Measurements from ENCODE around the gene ADAMTSL2.

ADAMTSL2 gene

DNA sequence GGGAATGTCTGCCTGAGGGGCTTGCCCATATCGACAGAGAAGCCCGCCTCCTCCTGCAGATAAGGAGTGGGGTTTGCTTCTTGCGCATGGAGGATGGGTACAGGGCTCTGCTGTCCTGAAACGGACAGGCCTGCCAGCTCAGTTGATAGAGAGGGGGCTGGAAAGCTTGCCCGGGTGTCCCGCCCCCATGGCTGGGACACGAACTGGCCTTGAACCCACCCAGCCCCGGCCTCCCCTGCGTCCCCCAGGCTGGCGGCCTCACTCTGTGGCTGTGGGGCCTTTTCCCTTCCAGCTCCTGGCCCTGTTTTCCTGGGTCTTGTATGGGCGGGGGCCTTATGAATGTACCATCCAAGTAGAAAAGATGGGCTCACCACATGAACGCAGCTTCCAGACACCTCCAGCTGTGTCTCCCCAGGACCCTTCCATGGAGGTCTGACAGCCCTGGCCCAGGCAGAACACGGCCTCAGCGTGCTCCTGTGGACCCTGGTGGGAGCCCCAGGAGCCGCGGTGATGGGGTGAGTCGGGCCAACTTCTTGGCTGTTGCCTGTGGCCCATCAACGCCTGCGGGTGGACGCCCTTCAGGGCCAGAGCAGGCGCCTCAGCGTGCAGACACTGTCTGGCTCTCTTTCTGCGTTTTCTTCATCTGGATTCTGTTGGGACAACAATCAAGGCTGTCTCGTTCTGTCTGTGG lies 39.7 kb upstream of the ADAMTSL2 start:
- Histone ChIP-seq H3K4me3 (ENCODE audit: low read length) (no peak overlapping the region), H3K4me1 (ENCODE audit: insufficient read depth, low read length) (peaks cover 6% of the 10 kb centered on the region), H3K36me3 (ENCODE audit: insufficient read depth, low read length) (no peaks in the 10 kb centered on the region), H2AFZ (ENCODE audit: low read depth, low read length) (no peak overlapping the region), H3K27me3 (ENCODE audit: insufficient read depth, low read length) (peaks cover 11% of the 10 kb centered on the region), H3K9me3 (ENCODE audit: low read length) (peaks cover 2% of the 10 kb centered on the region)

DNA sequence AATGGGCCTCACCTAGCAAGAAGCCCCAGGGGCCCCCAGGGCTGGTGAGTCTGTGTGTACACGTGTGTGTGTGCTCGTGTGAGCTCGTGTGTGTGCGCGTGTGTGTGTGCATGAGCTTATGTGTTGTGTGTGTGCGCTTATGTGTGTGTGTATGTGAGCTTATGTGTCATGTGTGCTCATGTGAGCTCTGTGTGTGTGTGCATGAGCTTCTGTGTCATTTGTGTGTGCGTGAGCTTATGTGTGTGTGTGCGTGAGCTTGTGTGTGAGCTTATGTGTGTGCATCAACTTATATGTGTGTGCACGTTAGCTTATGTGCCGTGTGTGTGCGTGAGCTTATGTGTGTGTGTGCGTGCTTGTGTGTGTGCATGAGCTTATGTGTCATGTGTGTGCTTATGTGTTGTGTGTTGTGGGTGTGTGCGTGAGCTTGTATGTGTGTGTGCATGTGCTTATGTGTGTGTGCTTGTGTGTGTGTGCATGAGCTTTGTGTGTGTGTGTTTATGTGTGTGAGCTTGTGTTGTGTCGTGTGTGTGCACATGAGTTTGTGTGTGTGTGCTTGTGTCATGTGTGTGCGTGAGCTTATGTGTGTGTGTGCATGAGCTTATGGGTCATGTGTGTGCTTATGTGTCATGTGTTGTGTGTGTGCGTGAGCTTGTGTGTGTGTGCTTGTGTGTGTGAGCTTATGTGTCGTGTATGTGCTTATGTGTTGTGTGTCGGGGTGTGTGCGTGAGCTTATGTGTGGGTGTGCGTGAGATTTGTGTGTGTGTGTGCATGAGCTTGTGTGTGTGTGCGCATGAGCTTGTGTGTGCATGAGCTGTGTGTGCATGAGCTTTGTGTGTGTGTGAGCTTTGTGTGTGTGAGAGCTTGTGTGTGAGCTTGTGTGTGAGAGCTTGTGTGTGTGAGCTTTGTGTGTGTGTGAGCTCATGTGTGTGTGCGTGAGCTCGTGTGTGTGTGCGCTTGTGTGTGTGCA lies 38.9 kb upstream of the ADAMTSL2 start:
- Histone ChIP-seq H3K27me3 (ENCODE audit: insufficient read depth, low read length) (peaks cover 8% of the 10 kb centered on the region), H3K4me3 (ENCODE audit: low read length) (no peak overlapping the region), H2AFZ (ENCODE audit: low read depth, low read length) (no peak overlapping the region), H3K36me3 (ENCODE audit: insufficient read depth, low read length) (no peaks in the 10 kb centered on the region), H3K9me3 (ENCODE audit: low read length) (no peaks in the 10 kb centered on the region), H3K4me1 (ENCODE audit: insufficient read depth, low read length) (peaks cover 6% of the 10 kb centered on the region)

DNA sequence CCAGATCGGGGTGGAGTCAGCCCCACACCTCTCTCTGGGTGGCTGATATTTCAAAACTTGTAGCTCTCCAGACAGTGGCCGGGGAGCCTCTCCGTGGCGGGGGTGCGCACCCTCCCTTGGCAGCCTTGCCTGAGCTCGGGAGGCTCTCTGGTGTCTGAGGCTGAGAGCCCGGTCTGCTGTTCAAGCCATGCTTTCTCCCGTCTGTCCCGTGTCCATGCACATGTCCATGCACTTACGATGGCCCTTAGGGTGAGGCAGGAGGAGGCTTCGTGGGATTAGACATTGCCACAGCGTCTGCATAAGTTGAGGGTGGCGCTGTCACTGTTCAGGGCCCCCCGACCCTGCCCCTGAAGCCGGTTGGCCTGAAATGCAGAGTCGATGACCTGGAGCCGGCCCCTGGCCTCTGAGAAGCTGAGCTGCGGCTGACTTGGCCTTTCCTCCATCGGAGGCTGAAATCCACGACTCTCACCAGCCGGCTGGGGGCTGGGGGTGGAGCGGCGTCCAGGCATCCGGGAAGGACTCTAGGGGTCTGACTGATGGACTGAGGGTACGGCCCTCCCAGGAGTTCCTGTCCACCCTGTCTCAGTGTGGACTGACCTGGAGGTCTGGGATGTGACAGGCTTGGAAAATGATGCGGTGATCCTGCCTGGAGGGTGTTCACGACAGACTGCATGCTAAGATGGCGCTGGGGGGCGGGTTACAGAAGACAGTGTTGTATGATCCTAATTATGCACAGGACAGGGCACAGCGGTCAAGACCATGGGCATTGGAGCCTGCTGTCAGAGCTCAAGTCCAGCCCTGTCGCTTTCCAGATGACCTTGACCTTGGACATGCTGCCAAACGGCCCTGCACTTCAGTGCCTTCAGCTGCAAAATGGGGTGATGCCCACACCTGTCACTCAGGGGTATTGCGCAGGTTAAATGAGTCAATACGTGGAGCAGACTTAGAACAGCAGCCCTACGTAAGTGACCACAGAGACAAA lies 37.4 kb upstream of the ADAMTSL2 start:
- H3K4me1 ChIP-seq (ENCODE audit: insufficient read depth, low read length): peaks cover 6% of the 10 kb centered on the region

DNA sequence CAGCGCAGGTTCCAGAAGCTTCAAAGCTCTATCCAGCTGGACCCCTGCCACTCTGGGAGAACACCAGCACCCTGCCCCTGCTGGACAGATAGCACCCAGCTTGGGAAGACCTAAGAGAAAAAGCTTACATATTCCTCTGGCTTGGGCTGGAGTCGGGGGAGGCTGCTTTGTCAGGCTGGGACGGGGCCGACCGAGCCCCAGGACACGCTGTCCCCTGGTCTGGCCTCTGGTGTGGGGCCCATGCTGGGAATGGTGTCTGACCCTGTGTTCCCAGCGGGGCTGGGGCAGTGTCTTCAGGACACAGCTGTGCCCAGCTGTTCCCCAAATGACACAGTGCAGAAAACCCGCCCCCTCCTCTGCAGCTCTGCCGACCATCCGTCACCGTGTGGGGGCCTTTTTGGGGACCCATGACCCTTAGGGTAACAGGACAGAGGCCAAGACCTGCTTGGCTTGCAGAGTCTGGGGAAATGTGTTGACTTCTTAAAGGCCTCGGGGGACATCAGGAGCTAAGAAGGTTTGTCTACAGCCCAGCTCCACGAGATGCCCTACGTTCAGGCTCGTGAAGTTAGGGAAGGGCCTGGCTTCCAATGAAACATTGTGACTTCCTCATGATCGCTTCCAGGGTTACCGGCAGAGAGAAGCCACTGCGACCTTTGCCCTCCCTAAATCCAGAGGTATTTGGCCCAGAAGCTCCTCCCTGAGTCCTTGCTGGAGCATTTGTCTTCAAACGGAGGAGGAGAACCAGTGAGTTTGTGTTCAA lies 35.2 kb upstream of the ADAMTSL2 start:
- Histone ChIP-seq H3K4me1 (ENCODE audit: insufficient read depth, low read length) (no peaks in the 10 kb centered on the region), H3K4me3 (ENCODE audit: low read length) (no peak overlapping the region), H2AFZ (ENCODE audit: low read depth, low read length) (no peak overlapping the region), H3K9me3 (ENCODE audit: low read length) (peaks cover 2% of the 10 kb centered on the region), H3K36me3 (ENCODE audit: insufficient read depth, low read length) (no peaks in the 10 kb centered on the region), H3K27me3 (ENCODE audit: insufficient read depth, low read length) (no peaks in the 10 kb centered on the region)

More for the DNA sequence above, 37.4 kb upstream of the ADAMTSL2 start:
- H3K4me3 ChIP-seq (ENCODE audit: low read length): no peak overlapping the region
- H2AFZ ChIP-seq (ENCODE audit: low read depth, low read length): no peak overlapping the region
- H3K36me3 ChIP-seq (ENCODE audit: insufficient read depth, low read length): no peaks in the 10 kb centered on the region
- H3K27me3 ChIP-seq (ENCODE audit: insufficient read depth, low read length): no peaks in the 10 kb centered on the region
- H3K9me3 ChIP-seq (ENCODE audit: low read length): peaks cover 2% of the 10 kb centered on the region

DNA sequence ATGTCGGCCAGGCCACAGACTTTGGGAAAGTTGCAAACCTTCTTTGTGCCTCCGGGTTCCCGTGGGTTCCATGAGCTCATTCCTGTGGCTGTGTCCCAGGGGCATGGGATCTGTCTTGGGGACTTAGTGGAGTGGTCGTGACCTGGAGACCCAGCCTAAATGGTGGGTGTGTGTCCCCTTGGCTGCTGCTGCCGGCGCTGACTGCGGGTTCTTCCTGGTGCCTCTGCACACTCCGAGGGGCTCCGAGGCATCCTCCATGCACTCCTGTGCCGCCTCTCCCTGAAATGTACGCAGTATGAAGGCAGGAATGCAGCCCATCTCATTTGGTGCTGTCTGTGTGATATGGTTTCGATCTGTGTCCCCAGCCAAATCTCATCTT lies 34.6 kb upstream of the ADAMTSL2 start:
- Histone ChIP-seq H2AFZ (ENCODE audit: low read depth, low read length) (no peak overlapping the region), H3K4me3 (ENCODE audit: low read length) (no peak overlapping the region), H3K36me3 (ENCODE audit: insufficient read depth, low read length) (no peaks in the 10 kb centered on the region), H3K4me1 (ENCODE audit: insufficient read depth, low read length) (no peaks in the 10 kb centered on the region), H3K9me3 (ENCODE audit: low read length) (peaks cover 2% of the 10 kb centered on the region), H3K27me3 (ENCODE audit: insufficient read depth, low read length) (no peaks in the 10 kb centered on the region)

DNA sequence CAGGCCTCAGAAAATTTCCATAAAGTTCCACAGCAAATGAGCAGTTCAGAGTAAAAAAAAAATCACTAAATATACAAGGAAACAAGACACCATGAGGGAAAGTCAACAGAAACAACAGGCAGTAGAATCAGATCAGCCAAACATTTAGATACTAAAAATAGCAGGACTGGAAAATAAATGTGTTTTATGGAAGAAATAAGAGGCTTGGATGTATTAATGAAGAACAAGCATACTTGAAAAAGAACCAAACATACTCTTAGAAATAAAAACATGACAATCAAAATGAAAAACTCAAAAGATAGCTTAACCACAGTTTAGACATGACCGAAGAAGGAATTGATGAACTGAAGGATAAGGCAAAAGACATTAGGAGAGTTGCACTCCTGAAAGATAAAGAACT lies 32.4 kb upstream of the ADAMTSL2 start:
- Histone ChIP-seq H3K27me3 (ENCODE audit: insufficient read depth, low read length) (no peaks in the 10 kb centered on the region), H2AFZ (ENCODE audit: low read depth, low read length) (no peak overlapping the region), H3K9me3 (ENCODE audit: low read length) (peaks cover 2% of the 10 kb centered on the region), H3K4me3 (ENCODE audit: low read length) (no peak overlapping the region), H3K4me1 (ENCODE audit: insufficient read depth, low read length) (no peaks in the 10 kb centered on the region), H3K36me3 (ENCODE audit: insufficient read depth, low read length) (no peaks in the 10 kb centered on the region)

DNA sequence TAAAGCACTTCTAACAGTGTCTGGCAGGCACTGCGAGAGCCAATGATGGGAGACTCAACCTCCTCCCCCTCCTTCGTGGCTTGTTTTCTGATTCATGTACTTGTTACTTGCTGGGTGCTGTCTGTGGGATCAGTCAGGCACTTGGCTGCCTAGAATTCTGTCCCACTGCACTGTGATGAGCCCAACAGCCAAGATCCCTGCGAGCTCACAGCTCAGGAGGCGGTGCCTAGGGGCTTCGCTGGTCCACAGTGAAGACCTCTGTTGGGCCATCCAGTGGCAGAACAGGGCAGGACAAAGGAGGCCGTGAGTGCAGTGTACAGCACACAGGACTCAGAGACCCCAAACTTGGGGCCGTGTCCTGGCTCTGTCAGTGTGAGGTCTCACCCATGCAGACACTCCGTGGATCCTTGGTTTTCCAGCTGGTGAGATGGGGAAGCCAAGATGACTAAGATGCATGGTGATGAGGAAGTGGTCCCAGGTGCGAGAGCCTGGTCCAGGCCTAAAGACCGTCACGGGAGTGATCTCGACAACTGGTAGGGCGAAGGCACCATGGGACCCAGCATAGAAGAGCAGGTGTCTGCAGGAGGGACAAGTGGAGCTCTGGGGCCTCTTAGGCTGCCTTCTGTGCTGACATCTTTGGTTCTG lies 29.2 kb upstream of the ADAMTSL2 start:
- Histone ChIP-seq H3K4me3 (ENCODE audit: low read length) (no peak overlapping the region), H3K27me3 (ENCODE audit: insufficient read depth, low read length) (peaks cover 16% of the 10 kb centered on the region), H3K36me3 (ENCODE audit: insufficient read depth, low read length) (no peaks in the 10 kb centered on the region), H2AFZ (ENCODE audit: low read depth, low read length) (no peak overlapping the region), H3K4me1 (ENCODE audit: insufficient read depth, low read length) (peaks cover 11% of the 10 kb centered on the region), H3K9me3 (ENCODE audit: low read length) (peaks cover 2% of the 10 kb centered on the region)

DNA sequence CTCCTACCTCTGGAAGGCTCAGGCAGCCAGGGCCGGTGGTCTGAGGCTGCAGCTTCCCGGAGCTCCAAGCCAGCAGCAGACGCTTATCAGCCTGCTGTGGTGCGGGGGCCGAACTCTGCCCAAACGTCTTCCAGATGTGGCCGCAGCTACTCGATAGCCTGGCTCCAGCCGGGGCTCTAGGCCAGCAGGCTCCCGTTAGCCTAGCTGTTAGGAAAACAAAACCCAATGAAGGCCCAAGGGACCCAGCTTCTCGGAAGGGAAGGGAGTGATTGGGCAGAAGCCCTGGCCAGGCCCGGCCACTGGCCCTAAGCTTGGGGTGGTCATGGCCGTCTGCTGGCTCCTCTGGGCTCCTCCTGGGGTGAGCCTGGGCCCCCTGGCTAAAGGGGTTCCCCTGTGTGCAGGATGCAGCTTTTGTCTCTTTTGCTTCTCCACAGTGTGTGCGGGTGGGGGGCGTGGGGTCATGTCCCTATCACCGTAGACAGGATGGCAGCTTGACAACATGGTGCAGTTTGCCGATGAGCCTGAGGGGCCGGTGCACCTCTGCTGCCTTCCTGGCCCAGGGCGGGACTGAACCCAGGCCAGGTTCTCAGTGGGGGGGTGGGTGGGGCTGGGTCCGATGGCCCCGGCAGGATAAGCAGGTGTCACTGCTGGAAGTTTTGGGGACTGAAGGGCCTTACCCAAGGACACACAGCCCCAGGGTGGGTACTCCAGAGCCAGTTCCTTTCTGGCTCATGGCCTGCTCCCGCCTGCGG lies 28.4 kb upstream of the ADAMTSL2 start:
- H3K36me3 ChIP-seq (ENCODE audit: insufficient read depth, low read length): no peaks in the 10 kb centered on the region
- peaks cover 11% of the 10 kb centered on the region for H3K4me1 ChIP-seq (ENCODE audit: insufficient read depth, low read length)
- no peak overlapping the region for H3K4me3 ChIP-seq (ENCODE audit: low read length)
- peaks cover 16% of the 10 kb centered on the region for H3K27me3 ChIP-seq (ENCODE audit: insufficient read depth, low read length)
- peaks cover 2% of the 10 kb centered on the region for H3K9me3 ChIP-seq (ENCODE audit: low read length)
- H2AFZ ChIP-seq (ENCODE audit: low read depth, low read length): no peak overlapping the region

DNA sequence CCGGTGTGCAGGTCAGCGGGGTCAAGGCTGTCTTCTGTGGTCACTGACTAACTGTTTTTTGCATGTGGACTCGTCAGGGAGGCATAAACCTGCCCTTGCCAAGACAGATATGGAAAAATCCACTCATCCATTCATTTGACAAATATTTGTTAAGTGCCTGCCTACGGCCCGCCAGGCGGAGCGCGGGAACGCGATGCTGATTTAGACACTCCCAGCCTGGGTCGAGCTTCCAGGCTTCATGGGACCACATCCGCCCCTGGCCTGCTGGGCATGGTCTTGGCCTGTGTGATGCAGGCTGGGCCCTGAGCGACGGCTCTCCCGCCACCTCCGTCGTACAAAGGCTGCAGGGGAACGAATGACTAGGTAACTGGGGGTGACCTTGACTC lies 27.9 kb upstream of the ADAMTSL2 start:
- Histone ChIP-seq H3K4me1 (ENCODE audit: insufficient read depth, low read length) (peaks cover 11% of the 10 kb centered on the region), H2AFZ (ENCODE audit: low read depth, low read length) (no peak overlapping the region), H3K36me3 (ENCODE audit: insufficient read depth, low read length) (no peaks in the 10 kb centered on the region), H3K27me3 (ENCODE audit: insufficient read depth, low read length) (peaks cover 16% of the 10 kb centered on the region), H3K4me3 (ENCODE audit: low read length) (no peak overlapping the region), H3K9me3 (ENCODE audit: low read length) (peaks cover 2% of the 10 kb centered on the region)

DNA sequence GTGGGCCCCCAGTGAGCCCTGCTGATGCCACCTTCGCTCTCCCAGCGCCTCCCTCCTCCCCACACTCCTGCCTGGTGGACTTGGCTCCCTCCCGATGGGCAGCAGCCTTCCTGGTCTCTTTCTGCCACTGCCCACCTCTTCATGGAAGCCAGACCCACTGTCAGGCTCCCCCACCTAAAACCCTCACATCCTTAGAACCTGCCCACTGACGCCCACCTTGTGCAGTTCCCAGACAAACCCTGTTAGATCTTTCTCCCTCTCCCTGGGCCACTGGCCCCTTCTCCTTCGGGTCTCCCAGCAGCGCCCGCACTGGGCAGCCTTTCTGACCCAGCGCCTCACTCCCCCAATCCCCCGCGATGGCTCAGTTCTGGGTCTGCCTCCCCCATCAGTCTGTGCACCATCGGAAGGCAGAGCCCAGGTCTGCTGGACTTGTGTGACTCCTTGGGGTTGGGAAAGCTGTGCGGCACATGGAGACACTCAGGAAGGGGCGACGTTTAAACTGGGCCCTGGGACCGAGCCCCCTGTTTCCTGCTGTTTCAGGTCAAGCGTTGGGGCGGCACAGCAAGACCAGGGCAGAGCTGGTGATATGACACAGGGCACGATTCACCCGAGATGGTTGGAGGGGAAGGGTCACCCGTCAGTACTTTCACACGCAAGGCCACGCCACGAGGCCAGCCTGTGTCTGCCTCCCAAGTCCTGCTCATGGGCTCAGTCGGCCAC lies 27.1 kb upstream of the ADAMTSL2 start:
- peaks cover 16% of the 10 kb centered on the region for H3K27me3 ChIP-seq (ENCODE audit: insufficient read depth, low read length)
- no peaks in the 10 kb centered on the region for H3K9me3 ChIP-seq (ENCODE audit: low read length)
- H3K4me3 ChIP-seq (ENCODE audit: low read length): no peak overlapping the region
- H2AFZ ChIP-seq (ENCODE audit: low read depth, low read length): no peak overlapping the region
- H3K4me1 ChIP-seq (ENCODE audit: insufficient read depth, low read length): peaks cover 11% of the 10 kb centered on the region
- H3K36me3 ChIP-seq (ENCODE audit: insufficient read depth, low read length): no peaks in the 10 kb centered on the region

DNA sequence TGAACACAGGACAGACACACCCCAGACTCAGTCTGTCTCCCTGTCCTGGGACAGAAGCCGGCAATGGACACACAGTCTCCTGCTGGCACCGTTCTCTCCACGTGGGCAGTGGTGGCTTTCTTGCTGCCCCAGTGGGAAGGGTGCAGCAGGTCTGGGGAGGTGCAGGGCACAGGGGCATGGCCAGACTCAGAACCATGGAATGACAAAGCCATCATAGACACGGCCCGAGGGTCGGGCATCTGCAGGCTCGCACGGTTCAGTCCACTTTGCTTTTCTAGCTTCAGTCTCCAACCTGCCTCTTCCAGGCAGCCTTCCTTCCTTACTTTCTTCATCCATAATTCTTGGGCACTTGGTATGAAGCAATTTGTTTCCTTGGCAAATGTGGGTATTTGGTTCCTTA lies 26.5 kb upstream of the ADAMTSL2 start:
- no peak overlapping the region for H2AFZ ChIP-seq (ENCODE audit: low read depth, low read length)
- H3K4me1 ChIP-seq (ENCODE audit: insufficient read depth, low read length): peaks cover 11% of the 10 kb centered on the region
- no peak overlapping the region for H3K4me3 ChIP-seq (ENCODE audit: low read length)
- no peaks in the 10 kb centered on the region for H3K9me3 ChIP-seq (ENCODE audit: low read length)
- H3K27me3 ChIP-seq (ENCODE audit: insufficient read depth, low read length): peaks cover 16% of the 10 kb centered on the region
- H3K36me3 ChIP-seq (ENCODE audit: insufficient read depth, low read length): no peaks in the 10 kb centered on the region
